B cell (primary cell): ENCODE measurements around the gene PNMA3. TPM values are rescaled to one million over a fixed set of nuclear protein-coding genes. Genes with fewer than 3 reads are reported as not detected.

ENCODE experiments used
- ATAC-seq: fragments of 200-7000 bp; cut with Tn5 transposase; one replicate; pipeline ENCODE4 v1.10.0; 2021; ENCODE audit warnings: low read depth, mild to moderate bottlenecking, moderate number of reproducible peaks, moderate library complexity
- CTCF ChIA-PET: fragments of 350-600 bp; sonication (Branson Sonifier 250); formaldehyde crosslinking; loops from one replicate; lab custom pipeline; 2021; ENCODE audit warnings: antibody characterized with exemption, inconsistent platforms; lab: Charles Lee
- POLR2A ChIA-PET: fragments of 350-600 bp; sonication (Branson Sonifier 250); formaldehyde crosslinking; loops from one replicate; lab custom pipeline; 2021; ENCODE audit warnings: antibody characterized with exemption; lab: Charles Lee
- DNase-seq: peaks from one replicate; pipeline ENCODE4 v3.0.0; 2013
- H2AFZ ChIP-seq: 2 replicates; pipeline ENCODE4 v1.6.1; 2012; ENCODE audit warnings: mild to moderate bottlenecking, low read depth, low read length; ENCODE audit not compliant: insufficient read depth, poor library complexity, severe bottlenecking
- H3K27ac ChIP-seq, 2 donors: 1 replicate in 1 of 2; 2 replicates in 1 of 2; pipeline ENCODE4 v1.5.1; 2012 to 2013; ENCODE audit warnings: low read length in 2 of 2, mild to moderate bottlenecking in 2 of 2, moderate library complexity in 1 of 2
- H3K27me3 ChIP-seq, 4 experiments: fragments of 200-600 bp in 1 of 4; sonication (generic) in 1 of 4; replicated peaks in 1 of 4; 1 replicate in 2 of 4; 2 replicates in 2 of 4; pipeline versions ENCODE4 v1.6.1 to v1.7.0; 2013 to 2016; ENCODE audit warnings: low read length in 3 of 4, mild to moderate bottlenecking in 2 of 4, mixed read lengths in 1 of 4, moderate library complexity in 1 of 4; ENCODE audit not compliant: insufficient read depth in 4 of 4, control insufficient read depth in 3 of 4; ENCODE audit errors: control extremely low read depth in 1 of 4
- H3K36me3 ChIP-seq, 2 experiments: replicated peaks in 1 of 2; 1 replicate in 1 of 2; 2 replicates in 1 of 2; pipeline versions ENCODE4 v1.6.1 to v1.7.1; 2013; ENCODE audit warnings: low read length in 1 of 2; ENCODE audit not compliant: insufficient read depth in 2 of 2, control insufficient read depth in 1 of 2; ENCODE audit errors: control extremely low read depth in 1 of 2, extremely low read depth in 1 of 2
- H3K4me1 ChIP-seq, 2 donors: fragments of 200-600 bp in 1 of 2; sonication (generic) in 1 of 2; 1 replicate in 1 of 2; 2 replicates in 1 of 2; pipeline versions ENCODE4 v1.5.1 to v1.6.1; 2013 to 2017; ENCODE audit warnings: low read length in 2 of 2; ENCODE audit not compliant: control insufficient read depth in 2 of 2, insufficient read depth in 2 of 2
- H3K4me2 ChIP-seq: replicated peaks from 2 replicates; pipeline ENCODE3; 2012; ENCODE audit warnings: mild to moderate bottlenecking, low read depth, low read length; ENCODE audit not compliant: poor library complexity, severe bottlenecking
- H3K4me3 ChIP-seq, 5 experiments: fragments of 200-600 bp in 1 of 5; sonication (generic) in 1 of 5; 1 replicate in 3 of 5; 2 replicates in 2 of 5; pipeline versions ENCODE4 v1.5.1 to v1.7.0; 2011 to 2016; ENCODE audit warnings: low read length in 4 of 5, mild to moderate bottlenecking in 4 of 5, low read depth in 2 of 5, control low read depth in 1 of 5, moderate library complexity in 1 of 5; ENCODE audit not compliant: insufficient read depth in 1 of 5; ENCODE audit errors: control extremely low read depth in 1 of 5, extremely low read depth in 1 of 5
- H3K79me2 ChIP-seq: fragments of 200-600 bp; sonication (generic); one replicate; pipeline ENCODE4 v1.6.0; 2016; ENCODE audit warnings: low read length; ENCODE audit not compliant: control insufficient read depth, insufficient read depth
- H3K9ac ChIP-seq: fragments of 200-600 bp; sonication (generic); 2 replicates; pipeline ENCODE4 v1.6.1; 2017; ENCODE audit warnings: mild to moderate bottlenecking, low read length, moderate library complexity
- H3K9me3 ChIP-seq, 3 donors: one replicate each; pipeline versions ENCODE4 v1.6.1 to v1.7.1; 2013; ENCODE audit warnings: low read length in 2 of 3; ENCODE audit not compliant: control insufficient read depth in 2 of 3, insufficient read depth in 1 of 3; ENCODE audit errors: control extremely low read depth in 1 of 3
- H4K20me1 ChIP-seq: 2 replicates; pipeline ENCODE4 v1.6.0; 2012; ENCODE audit warnings: mild to moderate bottlenecking, low read length; ENCODE audit not compliant: insufficient read depth, control insufficient read depth, poor library complexity, severe bottlenecking
- H3K27ac Mint-ChIP-seq: one replicate; pipeline ENCODE4 v1.8.0; 2021; ENCODE audit warnings: mixed read lengths
- H3K27me3 Mint-ChIP-seq: one replicate; pipeline ENCODE4 v1.8.0; 2021; ENCODE audit warnings: mixed read lengths
- H3K4me1 Mint-ChIP-seq: one replicate; pipeline ENCODE4 v1.8.0; 2021; ENCODE audit warnings: mixed read lengths
- H3K4me3 Mint-ChIP-seq: one replicate; pipeline ENCODE4 v1.8.0; 2021; ENCODE audit warnings: mixed read lengths
- H3K9me3 Mint-ChIP-seq: one replicate; pipeline ENCODE4 v1.8.0; 2022; ENCODE audit warnings: mixed read lengths; ENCODE audit not compliant: insufficient read depth
- CTCF ChIP-seq: fragments of 200-600 bp; IDR thresholded peaks from one replicate; pipeline ENCODE4 v1.8.0; 2022; ENCODE audit warnings: antibody characterized with exemption, mild to moderate bottlenecking
- EZH2 ChIP-seq: IDR thresholded peaks from 2 replicates; pipeline ENCODE4 v1.6.1; 2012; ENCODE audit warnings: borderline replicate concordance, low read depth, mild to moderate bottlenecking, moderate library complexity, low read length; ENCODE audit not compliant: insufficient read depth, poor library complexity, severe bottlenecking
- WGBS: methylation state at CpG from one replicate; pipeline ENCODE4 v1.1.5; 2013; ENCODE audit warnings: missing lambda C conversion rate; ENCODE audit not compliant: insufficient coverage; 5-methylcytosine and 5-hydroxymethylcytosine counted together
- intact Hi-C: fragments of 100-400 bp; cut with micrococcal nuclease; formaldehyde crosslinking; loops from one replicate; pipeline ENCODE4 v1.10.0; 2022
- polyA plus RNA-seq: library from polyadenylated mRNA; depleted of rRNA; stranded (reverse); fragments of >200 nt; gene quantifications from 2 replicates; pipeline ENCODE4 v1.2.3, GENCODE V29; 2012
- total RNA-seq, 2 donors: library from RNA; stranded (reverse); fragments of 120-200 nt in 1 of 2; gene quantifications; 1 replicate in 1 of 2; 2 replicates in 1 of 2; pipeline versions ENCODE4 v1.2.3 to v1.2.4, GENCODE V29; 2013 to 2022

Gene PNMA3
- total and polyA plus RNA-seq, 2 donors (not counting 1 experiment from before 2014, with no cell fraction given) = 3.3 to 3.8 TPM

- Histone ChIP-seq H2AFZ (no peak overlapping the region), H3K4me1 (no peaks in the 10 kb centered on the region), H3K79me2 (no peaks in the 10 kb centered on the region), H3K27me3 (no peaks in the 10 kb centered on the region), H3K36me3 (no peaks in the 10 kb centered on the region), H3K9ac (no peak overlapping the region), H3K4me3 (no peak overlapping the region), H3K27ac (no peak overlapping the region), H4K20me1 (no peaks in the 10 kb centered on the region), H3K4me2 (no peak overlapping the region), H3K9me3 (no peaks in the 10 kb centered on the region)
- intact Hi-C loops = no loop called here
- no peaks in the 10 kb centered on the region for H3K4me1 Mint-ChIP-seq
- H3K27me3 Mint-ChIP-seq = no peaks in the 10 kb centered on the region
- DNase-seq = no peak
- H3K27ac Mint-ChIP-seq = no peak overlapping the region
- no peak for ATAC-seq
- ChIA-PET POLR2A (no interaction called here), CTCF (no interaction called here)
- no peaks in the 10 kb centered on the region for H3K9me3 Mint-ChIP-seq
- H3K4me3 Mint-ChIP-seq = no peak overlapping the region
- no peak for TF ChIP-seq EZH2
- TF ChIP-seq CTCF = no peak
These were observed 7.0 kb downstream of the PNMA3 start for GRCh38 chrX:153063315-153063714.

GRCh38 chrX:153064061-153064460, 7.8 kb downstream of the PNMA3 start:
- H3K36me3 ChIP-seq = no peaks in the 10 kb centered on the region
- no peak overlapping the region for H3K27ac ChIP-seq
- Mint-ChIP-seq H3K9me3 (no peaks in the 10 kb centered on the region), H3K4me1 (no peaks in the 10 kb centered on the region), H3K4me3 (no peak overlapping the region), H3K27me3 (no peaks in the 10 kb centered on the region), H3K27ac (no peak overlapping the region)
- TF ChIP-seq EZH2 (no peak), CTCF (no peak)
- ChIA-PET POLR2A (no interaction called here), CTCF (no interaction called here)
- intact Hi-C loops = no loop called here
- H3K4me3 ChIP-seq = no peak overlapping the region
- no peaks in the 10 kb centered on the region for H3K4me1 ChIP-seq
- WGBS = 100% methylated on average over 1 of the region's 2 CpGs
- no peaks in the 10 kb centered on the region for H4K20me1 ChIP-seq
- H2AFZ ChIP-seq = no peak overlapping the region
- DNase-seq (no peak), ATAC-seq (no peak)
- H3K9me3 ChIP-seq = no peaks in the 10 kb centered on the region
- no peak overlapping the region for H3K4me2 ChIP-seq
- H3K79me2 ChIP-seq = no peaks in the 10 kb centered on the region
- H3K27me3 ChIP-seq = no peaks in the 10 kb centered on the region
- no peak overlapping the region for H3K9ac ChIP-seq
